ENCODE measurements around the gene PCSK4.
"Not testable (repeated sequence)": the region's sequence is repeated elsewhere in the genome, so short reads cannot be mapped to it uniquely, and the experiment has no call there.

The PCSK4 gene

GRCh38 chr19:1521636-1522035, 31.5 kb upstream of the PCSK4 start:
- no peak for FAIRE-seq

- FAIRE-seq: no peak
Observed at GRCh38 chr19:1520203-1520780, 30.1 kb upstream of the PCSK4 start.

- FAIRE-seq: not testable (repeated sequence)
Observed at GRCh38 chr19:1519802-1520201, 29.7 kb upstream of the PCSK4 start.

- FAIRE-seq: no peak
Observed at GRCh38 chr19:1518471-1518870, 28.3 kb upstream of the PCSK4 start.

- no peak for FAIRE-seq
Observed at GRCh38 chr19:1516395-1516753, 26.2 kb upstream of the PCSK4 start.

GRCh38 chr19:1514986-1515721, 25.0 kb upstream of the PCSK4 start:
- no peak for FAIRE-seq

GRCh38 chr19:1514295-1514661, 24.1 kb upstream of the PCSK4 start:
- no peak for FAIRE-seq

GRCh38 chr19:1513499-1514294, 23.5 kb upstream of the PCSK4 start:
- no peak for FAIRE-seq

GRCh38 chr19:1512671-1513498, 22.7 kb upstream of the PCSK4 start, which contains the start of gene ADAMTSL5:
Gene ADAMTSL5 (minus strand): TSS chr19:1513019. CDS start chr19:1510943, 2,076 bp downstream.
- no peak for FAIRE-seq

GRCh38 chr19:1511318-1512317, 21.5 kb upstream of the PCSK4 start:
- no peak for FAIRE-seq

- FAIRE-seq: no peak
Observed at GRCh38 chr19:1510807-1511206, 20.7 kb upstream of the PCSK4 start.

- no peak for FAIRE-seq
Observed at GRCh38 chr19:1510442-1510806, 20.3 kb upstream of the PCSK4 start.

- FAIRE-seq: no peak
Observed at GRCh38 chr19:1509602-1510441, 19.7 kb upstream of the PCSK4 start.

- FAIRE-seq: no peak
Observed at GRCh38 chr19:1508507-1508856, 18.3 kb upstream of the PCSK4 start.

GRCh38 chr19:1507763-1508506, 17.8 kb upstream of the PCSK4 start:
- FAIRE-seq: peak; percentile 85

- FAIRE-seq: no peak
Observed at GRCh38 chr19:1507192-1507660, 17.1 kb upstream of the PCSK4 start.

- FAIRE-seq: no peak
Observed at GRCh38 chr19:1505991-1506881, 16.1 kb upstream of the PCSK4 start.

- no peak for FAIRE-seq
Observed at GRCh38 chr19:1505012-1505411, 14.9 kb upstream of the PCSK4 start.

Measured in endometrium (tissue), 2 donors.